Activated CD8-positive, alpha-beta memory T cell treated with anti-CD3 and anti-CD28 coated beads for 4 hours (primary cell): ENCODE data around the gene CCDC78.

ENCODE experiments used
- DNase-seq, 2 donors: peaks; one replicate each; pipeline ENCODE4 v3.0.0-alpha.2; 2020; ENCODE audit warnings: low read depth in 2 of 2

Gene CCDC78

GRCh38 chr16:740459-740763, 14.2 kb upstream of the CCDC78 start:
- no peak for DNase-seq

- no peak for DNase-seq
Measured at GRCh38 chr16:739560-740458, 13.6 kb upstream of the CCDC78 start.

- no peak for DNase-seq
Measured at GRCh38 chr16:736936-737481, 10.8 kb upstream of the CCDC78 start.

GRCh38 chr16:735982-736453, 9.8 kb upstream of the CCDC78 start:
- no peak for DNase-seq

- no peak for DNase-seq
Measured at GRCh38 chr16:734981-735881, 9.0 kb upstream of the CCDC78 start.

GRCh38 chr16:734208-734980, 8.2 kb upstream of the CCDC78 start:
- no peak for DNase-seq

- no peak for DNase-seq
Measured at GRCh38 chr16:733382-734207, 7.4 kb upstream of the CCDC78 start.

GRCh38 chr16:732936-733335, 6.7 kb upstream of the CCDC78 start:
- no peak for DNase-seq

GRCh38 chr16:732332-732731, 6.1 kb upstream of the CCDC78 start:
- DNase-seq: no peak

- no peak for DNase-seq
Measured at GRCh38 chr16:730666-731509, 4.6 kb upstream of the CCDC78 start.

- DNase-seq: no peak
Measured at GRCh38 chr16:729768-730665, 3.8 kb upstream of the CCDC78 start.

GRCh38 chr16:728890-729744, 2.9 kb upstream of the CCDC78 start:
- DNase-seq: no peak

GRCh38 chr16:728131-728889, 2.1 kb upstream of the CCDC78 start:
- no peak for DNase-seq

GRCh38 chr16:727291-727977, 1.2 kb upstream of the CCDC78 start:
- DNase-seq: no peak

- DNase-seq: no peak
Measured at GRCh38 chr16:726188-726437, 130 bp downstream of the CCDC78 start.

GRCh38 chr16:725463-726187, 618 bp downstream of the CCDC78 start:
- no peak for DNase-seq
